GM21526 (cell line): Measurements from ENCODE around the gene CDK4.
A peak's percentile ranks its signal among the peaks of the same experiment; 100 is the strongest.

ENCODE experiments used
- ATAC-seq: cut with Tn5 transposase; IDR thresholded peaks from one replicate; pipeline ENCODE4 v1.9.1; 2021; ENCODE audit warnings: moderate library complexity; ENCODE audit not compliant: unreplicated experiment, low FRiP score

CDK4 gene

DNA sequence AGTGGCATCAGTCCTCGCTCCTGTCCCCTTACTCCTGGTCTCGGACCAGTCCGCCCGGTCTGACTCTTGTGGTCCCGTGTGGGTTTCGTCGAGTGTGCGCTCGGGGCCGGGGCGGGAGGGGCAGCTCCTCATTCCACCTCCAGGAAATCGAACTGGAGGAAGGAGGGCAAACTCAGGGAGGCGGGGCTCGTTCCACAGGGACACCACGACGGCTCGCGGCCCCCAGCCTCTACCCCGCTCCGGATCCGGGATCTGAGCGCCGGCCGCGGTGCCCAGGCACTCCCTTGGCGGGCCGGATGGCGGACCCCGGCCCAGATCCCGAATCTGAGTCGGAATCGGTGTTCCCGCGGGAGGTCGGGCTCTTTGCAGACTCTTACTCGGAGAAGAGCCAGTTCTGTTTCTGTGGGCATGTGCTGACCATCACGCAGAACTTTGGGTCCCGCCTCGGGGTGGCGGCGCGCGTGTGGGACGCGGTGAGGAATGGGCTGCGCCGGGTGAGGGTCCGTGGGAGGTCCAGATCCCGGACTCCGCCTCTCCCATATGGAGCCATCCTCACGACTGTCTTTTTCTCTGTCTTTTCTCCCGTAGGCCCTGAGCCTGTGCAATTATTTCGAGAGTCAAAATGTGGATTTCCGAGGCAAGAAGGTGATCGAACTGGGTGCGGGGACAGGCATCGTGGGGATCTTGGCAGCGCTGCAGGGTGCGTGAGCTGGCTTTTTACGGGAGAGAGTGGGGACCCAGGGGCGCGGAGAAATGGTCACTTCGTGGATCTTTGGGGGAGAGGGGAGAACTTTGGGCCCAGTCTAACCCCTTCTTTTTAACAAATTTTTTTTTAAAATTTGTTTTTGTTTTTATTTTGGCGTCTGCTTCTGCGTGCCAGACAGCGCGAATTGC, 20.6 kb upstream of the CDK4 start, which contains the start of gene EEF1AKMT3:
EEF1AKMT3 (plus strand) TSS at position 186 of the 894 bp plus-strand sequence; CDS start at position 297, 111 bp downstream.
- no peak for ATAC-seq

DNA sequence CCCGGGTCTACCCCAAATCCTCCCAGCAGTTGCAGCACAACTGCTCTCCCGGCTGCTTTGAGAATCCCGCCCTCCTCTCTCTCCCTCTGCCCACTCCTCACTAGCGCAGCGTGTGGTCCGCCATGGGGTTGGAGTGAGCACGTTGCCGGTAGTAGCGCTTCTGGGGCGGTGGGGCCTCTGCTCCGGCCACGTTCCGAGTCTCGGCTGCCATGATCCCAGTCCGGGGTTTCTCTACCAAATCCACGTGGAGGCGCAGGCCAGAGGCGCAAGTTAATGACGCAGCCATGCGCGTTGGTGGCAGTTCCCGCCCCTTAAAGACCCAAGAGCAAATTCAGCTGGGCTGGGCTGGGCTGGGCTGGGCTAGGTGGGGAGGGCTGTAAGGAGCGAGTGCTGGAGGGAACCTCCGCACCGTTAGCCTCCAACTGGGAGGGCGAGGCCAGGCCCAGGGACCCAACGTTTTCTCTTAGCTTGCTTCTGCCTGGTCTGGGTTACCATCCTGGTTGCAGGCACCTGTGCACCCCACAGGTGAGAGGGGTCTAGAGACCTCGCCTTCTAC, 19.8 kb upstream of the CDK4 start, which contains the start of gene METTL1:
METTL1 (minus strand) TSS at position 233 of the 556 bp plus-strand sequence; CDS start at position 211, 22 bp downstream.
- ATAC-seq = peak; percentile 75

DNA sequence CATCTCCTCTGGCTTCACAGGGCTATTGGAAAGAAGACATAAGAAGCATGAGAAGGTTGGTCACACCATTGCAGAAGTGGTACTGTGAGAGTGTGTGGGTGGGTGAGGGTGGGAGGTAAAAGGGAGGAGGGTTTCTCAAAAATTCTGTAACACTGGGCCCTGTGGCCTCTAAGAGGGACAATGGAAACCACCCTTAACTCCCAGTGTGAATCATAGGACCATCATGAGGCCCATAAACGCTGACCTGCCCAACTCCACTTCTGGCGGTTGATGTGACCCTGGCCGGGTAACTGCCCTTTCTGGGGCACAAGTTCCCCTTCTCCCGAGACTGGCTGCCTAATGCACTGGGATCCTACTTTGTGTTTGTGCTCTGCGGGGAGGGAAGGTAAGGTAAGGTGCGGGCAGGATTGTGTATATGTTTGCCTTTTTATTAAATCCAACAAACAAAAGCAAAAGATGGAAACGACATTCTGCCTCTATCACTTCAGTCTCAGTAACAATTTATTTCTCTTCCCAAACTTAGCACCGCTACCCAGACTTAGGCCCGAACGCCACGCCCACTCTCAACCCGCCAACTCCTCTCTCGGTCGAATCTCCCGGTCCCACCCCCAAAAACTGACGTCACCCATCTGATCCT, 19.2 kb upstream of the CDK4 start:
- peak; percentile 73 for ATAC-seq

DNA sequence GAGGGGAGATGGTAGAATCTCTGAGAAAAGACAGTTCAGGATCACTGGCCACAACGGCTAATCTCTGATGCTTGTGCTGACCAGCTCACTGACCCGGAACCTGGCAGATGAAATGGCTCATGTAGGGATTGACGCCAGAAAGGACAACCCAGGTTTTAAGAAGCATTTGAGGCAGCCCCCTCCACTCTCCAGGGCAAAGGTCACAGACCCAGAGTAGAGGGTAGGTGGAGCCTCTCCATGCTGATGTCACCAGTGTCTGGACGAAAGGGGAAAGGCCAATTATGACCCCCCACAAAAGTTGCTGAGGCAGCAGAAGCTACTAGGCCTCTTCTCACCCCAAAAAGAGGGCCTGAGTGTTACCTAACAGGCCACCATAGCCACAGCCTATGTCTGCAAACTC, 18.6 kb upstream of the CDK4 start:
- no peak for ATAC-seq

DNA sequence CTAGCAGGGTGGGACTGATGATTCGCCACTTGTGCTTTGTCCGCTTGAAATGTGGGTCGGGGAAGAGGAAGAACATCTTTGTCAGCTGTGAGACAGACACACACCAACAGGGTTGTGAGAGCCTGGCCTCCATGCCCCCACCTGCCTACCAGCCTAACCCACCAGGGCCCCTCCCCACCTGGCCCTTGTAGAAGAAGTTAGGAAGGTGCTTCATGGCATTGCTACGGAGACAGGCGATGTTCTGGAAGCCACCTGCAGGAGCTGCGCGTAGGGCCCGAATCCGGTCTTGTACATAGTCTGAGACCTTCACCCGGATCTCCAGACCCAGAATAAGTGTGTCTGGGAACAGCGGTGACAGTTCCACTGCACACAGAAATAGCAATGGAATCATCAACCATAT, 17.5 kb upstream of the CDK4 start:
- ATAC-seq = no peak

DNA sequence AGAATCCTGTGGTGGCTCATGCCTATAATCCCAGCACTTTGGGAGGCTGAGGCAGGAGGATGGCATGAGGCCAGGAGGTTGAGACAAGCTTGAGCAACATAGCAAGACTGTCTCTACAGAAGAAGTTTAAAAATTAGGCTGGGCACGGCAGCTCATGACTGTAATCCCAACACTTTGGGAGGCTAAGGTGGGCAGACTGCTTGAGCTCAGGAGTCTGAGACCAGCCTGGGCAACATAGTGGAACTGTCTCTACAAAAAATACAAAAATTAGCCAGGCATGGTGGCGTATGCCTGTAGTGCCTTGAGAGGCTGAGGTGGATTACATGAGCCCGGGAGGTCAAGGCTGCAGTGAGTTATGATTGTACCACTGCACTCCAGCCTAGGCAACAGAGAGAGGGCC, 15.8 kb upstream of the CDK4 start:
- ATAC-seq = no peak

DNA sequence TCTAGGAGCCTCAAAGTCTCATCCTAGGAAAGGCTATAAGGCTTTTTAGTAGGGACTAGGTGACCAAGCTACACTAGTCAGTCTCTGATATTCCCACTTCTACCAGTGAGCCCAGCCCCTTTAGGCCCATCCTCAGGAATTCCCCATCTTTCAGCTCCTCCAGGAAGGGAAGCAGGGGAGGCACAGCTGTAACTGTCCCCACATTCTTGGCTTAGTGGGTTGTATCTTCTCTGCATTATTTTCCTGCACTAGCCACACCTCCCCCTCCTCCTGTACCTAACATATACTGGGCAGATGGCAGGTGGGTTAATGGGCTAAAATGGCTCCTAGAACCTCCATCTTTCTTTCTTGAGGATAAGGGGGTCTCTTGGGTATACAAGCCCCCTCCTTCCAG, 15.2 kb upstream of the CDK4 start:
- ATAC-seq = no peak

DNA sequence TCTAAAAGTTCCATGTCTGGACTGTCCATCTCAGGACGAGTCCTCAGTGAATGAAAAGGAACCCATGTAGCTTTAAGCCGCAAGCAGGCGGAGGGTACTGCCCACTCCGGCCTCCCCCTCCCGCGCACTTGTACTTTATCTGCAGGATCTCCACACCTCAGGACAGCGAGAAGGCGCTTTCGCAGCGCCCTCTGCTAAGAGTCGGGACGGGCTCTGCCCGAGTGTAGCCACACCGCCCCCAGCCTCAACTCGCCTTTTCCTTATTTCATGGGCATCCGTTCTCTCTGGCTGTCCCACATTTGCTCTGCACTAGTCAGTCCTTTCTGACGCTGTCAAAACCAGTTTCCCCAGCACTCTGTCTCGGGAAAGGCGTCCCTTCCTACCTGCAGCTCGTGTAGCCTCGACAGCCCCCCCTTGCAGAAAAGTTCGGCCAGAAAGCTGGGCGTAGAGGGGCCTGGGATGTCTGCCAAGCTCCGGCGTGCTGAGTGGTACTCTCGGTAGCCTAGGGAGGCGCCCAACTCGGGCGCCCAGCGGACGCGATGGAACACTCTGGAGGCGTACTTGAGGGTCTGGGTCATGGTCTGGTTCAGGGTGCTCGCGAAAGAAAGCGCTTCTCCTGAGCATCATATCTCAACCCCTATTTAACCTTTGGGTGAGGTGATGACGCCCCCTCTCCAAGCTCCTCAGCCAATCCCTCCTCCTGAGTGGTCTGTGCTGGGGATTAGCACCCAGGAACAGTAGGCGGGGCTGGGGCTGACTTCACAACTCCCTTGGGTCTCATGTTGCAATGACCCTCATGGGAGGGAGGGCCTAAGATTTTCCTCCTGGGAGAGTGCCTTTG, 14.6 kb upstream of the CDK4 start, which contains the start of gene CYP27B1:
CYP27B1 (minus strand) TSS at position 615 of the 841 bp plus-strand sequence; CDS start at position 578, 37 bp downstream.
- no peak for ATAC-seq

DNA sequence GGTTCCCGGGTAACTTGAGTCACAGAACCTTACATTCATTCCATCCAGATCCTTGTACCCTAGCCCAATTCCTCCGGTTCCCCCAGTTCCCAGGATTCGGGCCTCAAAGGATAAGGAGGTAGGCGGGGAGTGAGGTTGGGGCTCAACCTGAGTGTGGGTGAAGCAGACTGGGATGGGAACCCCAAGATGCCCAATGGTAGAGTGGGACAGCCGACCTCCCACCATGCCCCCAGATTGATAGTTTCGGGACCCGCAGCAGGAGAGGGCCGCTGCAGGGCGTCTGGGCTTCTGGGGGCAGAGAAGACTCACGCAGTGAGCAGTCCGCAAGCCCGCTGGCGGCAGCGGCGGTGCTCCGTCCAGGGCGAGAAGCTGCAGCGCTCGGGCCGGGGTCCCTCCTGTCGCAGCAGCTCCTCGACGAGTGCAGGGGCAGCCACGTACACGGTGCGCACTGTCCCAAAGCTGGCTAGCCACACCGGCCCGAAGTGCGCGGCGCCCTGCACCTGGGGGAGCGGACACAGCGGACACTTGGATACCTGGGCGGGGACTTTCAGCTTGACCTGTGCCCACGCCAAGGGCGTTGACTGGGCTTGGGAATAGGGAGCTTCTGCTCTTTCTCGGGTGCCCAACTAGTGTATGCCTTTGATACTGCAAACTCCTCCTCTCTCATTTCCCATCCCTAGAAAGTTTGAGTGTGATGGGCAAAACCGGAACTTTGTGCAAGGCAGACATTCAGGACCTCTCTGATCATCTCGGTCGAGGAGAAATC, 13.8 kb upstream of the CDK4 start:
- ATAC-seq = no peak

DNA sequence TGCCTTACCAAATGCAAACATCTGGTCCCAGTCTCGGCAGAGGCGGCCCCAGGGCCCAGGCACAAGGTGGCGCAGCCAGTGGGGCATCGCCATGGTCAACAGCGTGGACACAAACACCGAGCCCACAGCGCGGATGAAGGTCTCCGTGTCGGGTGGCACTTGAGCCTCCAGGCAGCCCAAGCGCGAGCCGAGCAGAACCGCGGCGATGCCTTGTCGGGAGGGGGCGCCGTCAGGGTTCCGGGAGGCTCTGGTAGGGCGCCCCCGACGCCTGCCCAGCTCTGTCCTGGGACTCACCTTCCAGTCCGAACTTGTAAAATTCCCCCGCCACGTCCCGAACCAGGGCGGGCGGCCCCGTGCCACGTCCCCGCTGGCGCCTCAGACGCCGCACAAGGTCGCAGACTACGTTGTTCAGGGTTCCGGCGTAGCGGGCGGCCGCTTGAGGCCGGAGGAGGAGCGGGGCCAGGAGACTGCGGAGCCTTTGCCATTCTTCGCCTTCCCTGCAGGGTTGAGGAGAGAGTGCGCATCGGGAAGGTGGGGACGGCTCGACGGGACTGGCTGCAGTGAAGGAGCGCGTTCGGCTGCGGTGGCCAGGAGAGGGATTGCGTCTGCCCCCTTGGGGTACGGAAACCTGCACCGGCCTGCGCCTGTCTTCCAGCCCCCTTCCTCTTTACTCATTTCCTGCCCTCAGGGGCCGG, 13.0 kb upstream of the CDK4 start:
- peak; percentile 45 for ATAC-seq

DNA sequence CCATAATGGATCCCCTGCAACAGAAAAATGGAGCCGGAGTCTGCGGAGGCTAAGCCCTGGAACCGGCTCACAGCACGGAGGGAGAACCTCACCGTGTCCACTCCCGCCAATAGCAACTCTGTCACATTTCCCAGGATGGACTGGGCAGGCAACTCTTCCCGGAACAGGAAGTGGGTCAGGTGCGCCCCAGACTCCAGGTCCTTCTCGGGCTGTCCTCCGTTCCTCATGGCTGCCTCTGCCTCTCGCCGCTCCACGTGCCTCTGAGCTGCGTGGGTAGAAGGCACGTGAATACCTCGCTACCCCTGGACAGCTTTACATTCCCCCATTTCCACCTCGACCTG, 12.5 kb upstream of the CDK4 start:
- peak; percentile 3 for ATAC-seq

DNA sequence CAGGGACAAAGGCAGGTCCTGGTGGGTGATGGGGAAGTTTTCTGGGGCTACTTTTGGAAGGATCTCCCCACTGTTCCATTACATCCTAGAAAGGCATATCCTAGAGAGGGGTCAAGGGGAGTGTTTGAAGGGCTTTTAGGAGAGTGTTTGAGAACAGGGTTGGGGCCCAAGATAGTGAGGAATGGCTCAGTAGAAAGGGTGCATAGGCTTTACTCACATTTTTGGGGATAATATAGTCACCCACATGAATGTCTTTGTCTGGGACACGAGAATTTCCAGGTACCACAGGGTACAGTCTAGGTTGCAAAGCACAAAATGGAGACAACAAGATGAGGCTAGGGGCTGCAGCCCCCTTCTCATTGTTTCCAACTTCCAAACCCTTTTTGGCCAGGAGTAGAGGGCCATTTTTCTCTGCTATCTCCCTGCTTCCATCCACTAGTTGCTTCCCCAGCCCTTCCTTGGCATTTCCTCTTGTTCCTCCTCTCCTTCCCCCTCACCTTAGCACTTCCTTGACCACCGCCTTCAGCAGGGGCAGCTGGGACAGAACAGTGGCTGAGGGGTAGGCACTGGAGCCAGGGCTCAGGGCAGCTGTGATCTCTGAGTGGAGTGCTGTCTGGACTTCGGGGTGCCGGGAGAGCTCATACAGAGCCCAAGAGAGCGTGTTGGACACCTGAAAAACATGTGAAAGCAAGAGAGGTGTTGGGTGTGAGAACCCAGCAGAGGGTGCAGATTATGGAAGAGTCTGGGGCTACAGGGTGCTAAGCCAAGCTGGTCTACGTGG, 12.0 kb upstream of the CDK4 start:
- no peak for ATAC-seq

DNA sequence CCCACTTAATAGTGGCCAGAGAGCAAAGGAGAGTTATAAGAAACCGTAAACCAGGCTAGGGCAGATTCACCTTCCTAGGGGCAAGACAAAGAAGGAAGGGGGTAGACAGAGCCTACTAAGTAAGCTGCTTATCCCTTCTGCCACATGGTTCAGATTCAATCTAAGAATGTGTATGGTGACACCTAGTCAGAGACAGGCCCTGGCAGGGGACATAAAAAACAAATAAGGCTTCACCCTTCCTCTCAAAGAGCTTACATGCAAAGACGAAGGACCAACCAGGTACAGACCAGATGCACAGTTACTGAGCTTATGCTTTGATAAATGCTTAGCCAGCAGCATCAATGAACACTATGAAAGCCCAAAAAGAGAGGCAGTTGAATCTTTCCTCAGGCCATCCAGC, 10.4 kb upstream of the CDK4 start:
- ATAC-seq = no peak

DNA sequence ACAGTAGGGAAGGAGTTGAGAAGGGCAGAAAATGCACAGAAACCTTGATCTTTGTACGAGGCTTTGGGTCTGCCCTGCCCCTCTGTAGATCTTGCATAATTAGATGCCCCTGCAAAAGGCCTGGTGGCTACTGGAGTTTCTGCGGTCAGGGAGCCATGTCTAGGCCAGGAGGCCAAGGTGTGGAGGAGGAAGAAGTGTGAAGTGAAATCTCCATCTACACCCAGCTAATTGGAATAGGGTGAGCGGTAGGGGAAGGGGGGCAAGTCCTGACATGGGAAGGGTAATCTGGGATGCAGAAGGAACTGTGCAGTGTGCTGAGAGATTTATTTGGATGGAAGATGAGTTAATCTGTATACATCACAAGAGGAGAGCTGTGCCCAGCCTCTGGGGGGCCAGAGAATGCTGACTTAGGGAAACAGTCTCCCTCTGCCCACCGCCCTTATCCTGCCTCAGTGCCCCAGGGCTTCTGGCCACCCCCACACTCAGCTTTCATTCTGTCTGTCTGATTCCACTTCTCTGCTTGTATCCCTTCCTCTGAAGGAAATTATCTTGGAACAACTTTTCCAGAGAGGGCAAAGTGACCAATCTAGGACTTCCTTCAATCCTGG, 9.4 kb upstream of the CDK4 start:
- ATAC-seq = no peak

DNA sequence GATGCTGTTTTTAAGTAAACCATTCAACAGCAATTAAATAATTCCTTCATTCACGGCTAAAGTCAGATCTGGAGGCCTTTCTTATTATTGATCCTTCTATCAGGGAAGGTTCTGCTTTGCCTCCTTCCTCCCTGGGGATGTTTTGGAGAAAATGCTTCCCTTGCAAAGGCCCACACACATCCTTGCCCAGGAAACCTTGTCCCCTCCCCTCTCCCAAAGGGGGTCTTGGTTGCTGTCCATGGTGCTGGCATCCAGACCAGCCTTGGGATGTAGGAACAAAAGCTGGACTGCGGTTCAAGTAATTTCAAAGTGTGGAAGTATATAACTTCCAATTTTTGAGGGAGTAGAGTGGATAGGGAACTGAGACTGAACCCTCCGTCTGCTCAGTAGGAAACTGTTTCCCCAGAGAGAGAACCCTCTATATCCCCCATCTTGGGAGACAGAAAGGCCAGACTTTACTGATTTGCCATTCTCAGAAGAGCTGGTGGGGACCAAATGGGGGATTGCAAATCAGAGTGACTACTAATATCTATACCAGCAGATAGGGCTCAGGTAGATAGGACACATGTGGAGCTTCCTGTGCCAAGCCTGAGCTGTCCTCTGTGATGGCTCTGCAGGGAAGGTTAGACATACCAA, 8.4 kb upstream of the CDK4 start:
- no peak for ATAC-seq

DNA sequence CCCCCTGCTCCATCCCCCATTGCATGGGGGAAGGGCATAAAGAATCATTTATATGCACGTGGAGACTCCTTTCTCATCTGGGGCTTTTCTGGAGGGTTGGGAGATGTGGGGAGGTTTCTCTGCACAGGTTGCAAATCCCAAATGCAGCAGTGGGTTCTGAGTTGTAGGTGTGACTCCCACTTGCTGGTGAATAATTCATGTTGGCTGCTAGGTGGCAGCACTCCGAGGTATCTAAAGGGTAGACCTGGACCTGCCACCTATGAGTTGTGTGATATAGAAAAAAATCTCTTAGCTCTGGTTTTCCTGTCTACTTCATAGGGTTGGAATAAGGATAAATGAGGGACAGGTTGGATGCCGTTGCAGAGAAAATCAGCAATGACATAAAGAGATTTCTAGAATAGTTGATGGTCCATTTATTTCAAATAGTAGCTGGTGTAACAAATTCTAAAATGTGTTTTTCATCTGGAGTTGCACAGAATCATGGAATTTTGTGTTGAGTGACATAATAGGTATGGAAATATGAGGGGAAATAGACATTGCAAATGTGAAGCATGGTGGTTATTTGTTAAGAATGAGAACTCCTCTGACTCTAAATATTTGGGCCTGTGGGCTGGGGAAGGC, 7.4 kb upstream of the CDK4 start:
- no peak for ATAC-seq
